SU-DHL-6 (cell line): Measurements from ENCODE around the gene MARCHF11.

Experiments
- EZH2phosphoT487 ChIP-seq: fragments of 200-600 bp; sonication (generic), shearing (Covaris generic); conservative IDR thresholded peaks from 2 replicates; pipeline ENCODE4 v1.6.1; 2018; ENCODE audit warnings: mild to moderate bottlenecking, antibody characterized with exemption, low read length, moderate library complexity, mixed read lengths
- TF ChIP-seq, protein P1 (sequence below): fragments of 200-600 bp; sonication (generic); IDR thresholded peaks from one replicate; pipeline ENCODE4 v1.5.1; 2017; ENCODE audit warnings: antibody characterized with exemption, mild to moderate bottlenecking, low read length, moderate library complexity; ENCODE audit not compliant: insufficient read depth, poor library complexity, severe bottlenecking

DNA sequence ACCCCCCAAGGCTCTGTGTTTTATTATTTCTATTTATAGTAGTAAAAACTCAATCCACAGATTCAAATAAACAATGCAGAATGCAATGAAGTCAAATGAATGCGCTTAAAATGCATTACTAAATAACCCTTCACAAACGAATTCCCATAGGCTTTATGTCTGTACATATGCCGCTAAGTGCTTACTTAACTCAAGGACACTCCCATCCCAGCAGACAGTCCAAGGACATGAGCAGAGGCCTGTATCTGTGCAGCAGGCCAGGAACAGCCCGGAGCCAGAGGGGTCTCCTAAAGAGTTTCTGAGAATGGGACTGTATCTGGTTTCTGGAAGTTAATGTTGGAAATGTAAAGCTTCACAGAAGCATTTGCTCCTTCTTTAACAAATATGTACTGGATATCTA is 59.8 kb downstream of the MARCHF11 start:
- TF ChIP-seq, protein P1, sequence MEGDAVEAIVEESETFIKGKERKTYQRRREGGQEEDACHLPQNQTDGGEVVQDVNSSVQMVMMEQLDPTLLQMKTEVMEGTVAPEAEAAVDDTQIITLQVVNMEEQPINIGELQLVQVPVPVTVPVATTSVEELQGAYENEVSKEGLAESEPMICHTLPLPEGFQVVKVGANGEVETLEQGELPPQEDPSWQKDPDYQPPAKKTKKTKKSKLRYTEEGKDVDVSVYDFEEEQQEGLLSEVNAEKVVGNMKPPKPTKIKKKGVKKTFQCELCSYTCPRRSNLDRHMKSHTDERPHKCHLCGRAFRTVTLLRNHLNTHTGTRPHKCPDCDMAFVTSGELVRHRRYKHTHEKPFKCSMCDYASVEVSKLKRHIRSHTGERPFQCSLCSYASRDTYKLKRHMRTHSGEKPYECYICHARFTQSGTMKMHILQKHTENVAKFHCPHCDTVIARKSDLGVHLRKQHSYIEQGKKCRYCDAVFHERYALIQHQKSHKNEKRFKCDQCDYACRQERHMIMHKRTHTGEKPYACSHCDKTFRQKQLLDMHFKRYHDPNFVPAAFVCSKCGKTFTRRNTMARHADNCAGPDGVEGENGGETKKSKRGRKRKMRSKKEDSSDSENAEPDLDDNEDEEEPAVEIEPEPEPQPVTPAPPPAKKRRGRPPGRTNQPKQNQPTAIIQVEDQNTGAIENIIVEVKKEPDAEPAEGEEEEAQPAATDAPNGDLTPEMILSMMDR = no peak
- no peak for TF ChIP-seq EZH2phosphoT487
